Raji (cell line): ENCODE measurements around the gene ATOSB.
A peak's percentile ranks its signal among the peaks of the same experiment; 100 is the strongest.

Experiments used
- POLR2A ChIP-seq: IDR thresholded peaks from 2 replicates; pipeline ENCODE4 v1.6.1; 2011; ENCODE audit warnings: low read depth, low read length, control low read depth; ENCODE audit not compliant: insufficient read depth

Gene ATOSB

GRCh38 chr9:35105126-35105525 is 10.5 kb downstream of the ATOSB start:
- TF ChIP-seq POLR2A: no peak

GRCh38 chr9:35104586-35104985 is 11.1 kb downstream of the ATOSB start:
- TF ChIP-seq POLR2A: no peak

- no peak for TF ChIP-seq POLR2A
Observed at GRCh38 chr9:35103660-35104191, 11.9 kb downstream of the ATOSB start.

- TF ChIP-seq POLR2A: peak; percentile 89
Observed at GRCh38 chr9:35102769-35103659, 12.6 kb downstream of the ATOSB start, which contains the start of gene STOML2. Gene STOML2, minus strand, starts transcription at chr9:35103131. Its CDS starts 37 bp downstream, at chr9:35103094.

GRCh38 chr9:35102465-35102768 is 13.2 kb downstream of the ATOSB start:
- no peak for TF ChIP-seq POLR2A

GRCh38 chr9:35097573-35097972 is 18.1 kb downstream of the ATOSB start:
- no peak for TF ChIP-seq POLR2A

GRCh38 chr9:35096035-35096849 is 19.4 kb downstream of the ATOSB start, which contains the start of gene PIGO:
Gene PIGO, minus strand, starts transcription at chr9:35096591. Its CDS starts 1,026 bp downstream, at chr9:35095565.
- TF ChIP-seq POLR2A: peak; percentile 89

- no peak for TF ChIP-seq POLR2A
Observed at GRCh38 chr9:35091536-35091935, 24.1 kb downstream of the ATOSB start.

- TF ChIP-seq POLR2A: no peak
Observed at GRCh38 chr9:35089434-35089833, 26.2 kb downstream of the ATOSB start.

- TF ChIP-seq POLR2A: no peak
Observed at GRCh38 chr9:35085078-35085477, 30.6 kb downstream of the ATOSB start.

- TF ChIP-seq POLR2A: peak; percentile 85
Observed at GRCh38 chr9:35079426-35080341, 36.0 kb downstream of the ATOSB start, which contains the start of gene FANCG. Gene FANCG, minus strand, starts transcription at chr9:35079942. Its CDS starts 418 bp downstream, at chr9:35079524.

GRCh38 chr9:35079041-35079425 is 36.6 kb downstream of the ATOSB start:
- TF ChIP-seq POLR2A: no peak

- no peak for TF ChIP-seq POLR2A
Observed at GRCh38 chr9:35078066-35078465, 37.6 kb downstream of the ATOSB start.

- no peak for TF ChIP-seq POLR2A
Observed at GRCh38 chr9:35076848-35077247, 38.8 kb downstream of the ATOSB start.
